Measurements from ENCODE around the gene GUK1.
A peak's percentile ranks its signal among the peaks of the same experiment; 100 is the strongest.
"Not testable (repeated sequence)": the region's sequence is repeated elsewhere in the genome, so short reads cannot be mapped to it uniquely, and the experiment has no call there.

Gene GUK1

GRCh38 chr1:228105270-228105995, 34.6 kb upstream of the GUK1 start:
- DNase-seq = peak; percentile 11

- no peak for DNase-seq
These were observed 33.9 kb upstream of the GUK1 start for GRCh38 chr1:228105996-228106799.

GRCh38 chr1:228106800-228107054, 33.4 kb upstream of the GUK1 start:
- DNase-seq = peak; percentile 5

GRCh38 chr1:228107636-228108035, 32.4 kb upstream of the GUK1 start:
- DNase-seq = no peak

- no peak for DNase-seq
These were observed 31.9 kb upstream of the GUK1 start for GRCh38 chr1:228108055-228108690.

GRCh38 chr1:228108742-228109072, 31.4 kb upstream of the GUK1 start:
- DNase-seq = no peak

GRCh38 chr1:228109073-228109961, 30.8 kb upstream of the GUK1 start, which contains the start of gene MRPL55:
Gene MRPL55, minus strand, starts transcription at chr1:228109299. Its CDS starts 1,039 bp downstream, at chr1:228108260.
- peak; percentile 90 for DNase-seq

- DNase-seq = no peak
These were observed 30.1 kb upstream of the GUK1 start for GRCh38 chr1:228109962-228110488.

- DNase-seq = no peak
These were observed 29.5 kb upstream of the GUK1 start for GRCh38 chr1:228110556-228110955.

- not testable (repeated sequence) for DNase-seq
These were observed 28.8 kb upstream of the GUK1 start for GRCh38 chr1:228111315-228111714.

- no peak for DNase-seq
These were observed 27.9 kb upstream of the GUK1 start for GRCh38 chr1:228112167-228112566.

GRCh38 chr1:228112617-228113016, 27.5 kb upstream of the GUK1 start:
- DNase-seq = no peak

GRCh38 chr1:228114827-228115226, 25.3 kb upstream of the GUK1 start:
- no peak for DNase-seq

GRCh38 chr1:228117335-228117734, 22.7 kb upstream of the GUK1 start:
- no peak for DNase-seq

GRCh38 chr1:228118040-228118439, 22.0 kb upstream of the GUK1 start:
- no peak for DNase-seq

GRCh38 chr1:228120351-228120750, 19.7 kb upstream of the GUK1 start:
- no peak for DNase-seq

- no peak for DNase-seq
These were observed 19.1 kb upstream of the GUK1 start for GRCh38 chr1:228120857-228121489.

- DNase-seq = no peak
These were observed 17.1 kb upstream of the GUK1 start for GRCh38 chr1:228122921-228123441.

- no peak for DNase-seq
These were observed 16.6 kb upstream of the GUK1 start for GRCh38 chr1:228123505-228123904.

- no peak for DNase-seq
These were observed 14.9 kb upstream of the GUK1 start for GRCh38 chr1:228125185-228125584.

- no peak for DNase-seq
These were observed 8.3 kb upstream of the GUK1 start for GRCh38 chr1:228131766-228132165.

- no peak for DNase-seq
These were observed 5.5 kb upstream of the GUK1 start for GRCh38 chr1:228134591-228134990.

All from 8988T (cell line).